Neural cell (in vitro differentiated cells): ENCODE measurements around the gene CHPF2. TPM values are rescaled to one million over a fixed set of nuclear protein-coding genes. Genes with fewer than 3 reads are reported as not detected.

Source experiments
- H2AFZ ChIP-seq: fragments of 200-600, 300-800 bp; sonication (generic), shearing (Covaris generic); 2 replicates; pipeline ENCODE4 v1.6.0; 2014; ENCODE audit warnings: low read depth, mild to moderate bottlenecking, antibody characterized with exemption, low read length, moderate library complexity
- H3F3A ChIP-seq: fragments of 200-600 bp; shearing (Covaris generic); 2 replicates; pipeline ENCODE4 v1.6.1; 2016; ENCODE audit warnings: mild to moderate bottlenecking, moderate library complexity, mixed read lengths, antibody characterized with exemption, low read length; ENCODE audit not compliant: insufficient read depth, poor library complexity, severe bottlenecking
- H3K27ac ChIP-seq: fragments of 200-600, 300-800 bp; sonication (generic), shearing (Covaris generic); 2 replicates; pipeline ENCODE4 v1.5.1; 2014; ENCODE audit warnings: mild to moderate bottlenecking, low read length, moderate library complexity
- H3K27me3 ChIP-seq: fragments of 300-800, 200-600 bp; sonication (generic), shearing (Covaris generic); 2 replicates; pipeline ENCODE4 v1.6.0; 2014; ENCODE audit warnings: mild to moderate bottlenecking, low read depth, low read length, moderate library complexity; ENCODE audit not compliant: insufficient read depth
- H3K36me3 ChIP-seq: fragments of 300-800, 200-600 bp; sonication (generic), shearing (Covaris generic); 2 replicates; pipeline ENCODE4 v1.5.1; 2014; ENCODE audit warnings: mild to moderate bottlenecking, antibody characterized with exemption, low read length, moderate library complexity; ENCODE audit not compliant: insufficient read depth
- H3K4me2 ChIP-seq: fragments of 300-800, 200-600 bp; sonication (generic), shearing (Covaris generic); 2 replicates; pipeline ENCODE4 v1.6.0; 2014; ENCODE audit warnings: mild to moderate bottlenecking, low read length
- H3K4me3 ChIP-seq: fragments of 300-800, 200-600 bp; sonication (generic), shearing (Covaris generic); 2 replicates; pipeline ENCODE4 v1.5.1; 2014; ENCODE audit warnings: mild to moderate bottlenecking, low read length, moderate library complexity
- H3K79me2 ChIP-seq: fragments of 200-600 bp; shearing (Covaris generic); replicated peaks from 2 replicates; pipeline ENCODE4 v1.6.0; 2014; ENCODE audit warnings: mild to moderate bottlenecking, low read length, moderate library complexity; ENCODE audit not compliant: insufficient read depth
- H3K9ac ChIP-seq: fragments of 300-800, 200-600 bp; sonication (generic), shearing (Covaris generic); 2 replicates; pipeline ENCODE4 v1.6.1; 2016; ENCODE audit warnings: mild to moderate bottlenecking, low read length, mixed read lengths
- H3K9me2 ChIP-seq: fragments of 200-600 bp; shearing (Covaris generic); 2 replicates; pipeline ENCODE4 v1.6.1; 2016; ENCODE audit warnings: mild to moderate bottlenecking, low read length, mixed read lengths; ENCODE audit not compliant: insufficient read depth
- H3K9me3 ChIP-seq: fragments of 200-600, 300-800 bp; sonication (generic), shearing (Covaris generic); 2 replicates; pipeline ENCODE4 v1.6.1; 2016; ENCODE audit warnings: mild to moderate bottlenecking, mixed run types, low read length, moderate library complexity, mixed read lengths
- H4K20me1 ChIP-seq: fragments of 200-600 bp; shearing (Covaris generic); 2 replicates; pipeline ENCODE4 v1.6.1; 2016; ENCODE audit warnings: mild to moderate bottlenecking, mixed run types; ENCODE audit not compliant: insufficient read depth
- CTCF ChIP-seq: fragments of 450-650 bp; IDR thresholded peaks from 2 replicates; pipeline ENCODE4 v1.5.1; 2014; ENCODE audit warnings: antibody characterized with exemption, mild to moderate bottlenecking, moderate library complexity; ENCODE audit not compliant: poor library complexity, severe bottlenecking
- EP300 ChIP-seq: fragments of 450-650 bp; conservative IDR thresholded peaks from 2 replicates; pipeline ENCODE4 v1.6.1; 2014; ENCODE audit warnings: antibody characterized with exemption, mild to moderate bottlenecking, moderate library complexity; ENCODE audit not compliant: poor library complexity, severe bottlenecking
- EZH2 ChIP-seq: fragments of 200-600, 300-800 bp; shearing (Covaris generic), sonication (generic); IDR thresholded peaks from 2 replicates; pipeline ENCODE4 v1.6.1; 2014; ENCODE audit warnings: antibody characterized with exemption, low read length, borderline replicate concordance, mild to moderate bottlenecking; ENCODE audit not compliant: insufficient read depth, poor library complexity, severe bottlenecking
- MXI1 ChIP-seq: fragments of 450-650 bp; conservative IDR thresholded peaks from 2 replicates; pipeline ENCODE4 v1.6.1; 2014; ENCODE audit warnings: antibody characterized with exemption, mild to moderate bottlenecking; ENCODE audit not compliant: poor library complexity, severe bottlenecking
- POLR2AphosphoS5 ChIP-seq: IDR thresholded peaks from 2 replicates; pipeline ENCODE4 v1.6.1; 2012
- RAD21 ChIP-seq: fragments of 450-650 bp; conservative IDR thresholded peaks from 2 replicates; pipeline ENCODE4 v1.6.1; 2014; ENCODE audit warnings: antibody characterized with exemption, mild to moderate bottlenecking, moderate library complexity
- REST ChIP-seq: IDR thresholded peaks from 2 replicates; pipeline ENCODE4 v1.6.1; 2012; ENCODE audit warnings: borderline replicate concordance
- TAF1 ChIP-seq: IDR thresholded peaks from 2 replicates; pipeline ENCODE4 v1.6.1; 2012; ENCODE audit warnings: low read depth
- polyA plus RNA-seq: library from polyadenylated mRNA; depleted of rRNA; stranded (reverse); fragments of >200 nt; gene quantifications from 2 replicates; pipeline ENCODE4 v1.2.3, GENCODE V29; 2014

CHPF2 gene
- polyA plus RNA-seq, 1 donor from 2014 or later: 22.5 TPM

GRCh38 chr7:151209588-151209987 lies 22.7 kb upstream of the CHPF2 start:
- no peak overlapping the region for H3K4me2 ChIP-seq
- H3K27me3 ChIP-seq: no peaks in the 10 kb centered on the region
- no peaks in the 10 kb centered on the region for H3F3A ChIP-seq
- no peak overlapping the region for H3K4me3 ChIP-seq
- H3K27ac ChIP-seq: no peak overlapping the region
- H3K9ac ChIP-seq: no peak overlapping the region
- H3K9me2 ChIP-seq: no peaks in the 10 kb centered on the region
- no peaks in the 10 kb centered on the region for H3K36me3 ChIP-seq
- no peaks in the 10 kb centered on the region for H3K79me2 ChIP-seq
- H3K9me3 ChIP-seq: no peaks in the 10 kb centered on the region
- no peaks in the 10 kb centered on the region for H4K20me1 ChIP-seq
- TF ChIP-seq RAD21 (no peak), EP300 (no peak)
- H2AFZ ChIP-seq: no peak overlapping the region

GRCh38 chr7:151210087-151210854 lies 22.0 kb upstream of the CHPF2 start, which contains the start of gene H2BK1:
Gene H2BK1, minus strand, starts transcription at chr7:151210488. Its CDS starts 170 bp downstream, at chr7:151210318.
- Histone ChIP-seq H3K4me2 (no peak within 1 kb of the TSS), H2AFZ (no peak within 1 kb of the TSS)

GRCh38 chr7:151211155-151211772 lies 21.0 kb upstream of the CHPF2 start:
- H3K4me2 ChIP-seq: no peak overlapping the region
- no peak overlapping the region for H2AFZ ChIP-seq
- TF ChIP-seq TAF1 (no peak), REST (no peak), MXI1 (no peak), POLR2AphosphoS5 (no peak), CTCF (no peak), EZH2 (no peak), RAD21 (no peak), EP300 (no peak)
- no peaks in the 10 kb centered on the region for H3K36me3 ChIP-seq
- no peaks in the 10 kb centered on the region for H3K27me3 ChIP-seq
- H3K9me2 ChIP-seq: no peaks in the 10 kb centered on the region
- H3K79me2 ChIP-seq: no peaks in the 10 kb centered on the region
- no peaks in the 10 kb centered on the region for H3K9me3 ChIP-seq
- H3F3A ChIP-seq: no peaks in the 10 kb centered on the region
- no peaks in the 10 kb centered on the region for H4K20me1 ChIP-seq
- H3K9ac ChIP-seq: no peak overlapping the region
- no peak overlapping the region for H3K27ac ChIP-seq
- no peak overlapping the region for H3K4me3 ChIP-seq

More at GRCh38 chr7:151210087-151210854, 22.0 kb upstream of the CHPF2 start, which contains the start of gene H2BK1:
- no peaks in the 10 kb centered on the region for H3K9me2 ChIP-seq
- H3K27me3 ChIP-seq: no peaks in the 10 kb centered on the region
- H3F3A ChIP-seq: no peaks in the 10 kb centered on the region
- no peak within 1 kb of the TSS for H3K4me3 ChIP-seq
- H4K20me1 ChIP-seq: no peaks in the 10 kb centered on the region
- no peaks in the 10 kb centered on the region for H3K9me3 ChIP-seq
- TF ChIP-seq POLR2AphosphoS5: no peak
- no peak for TF ChIP-seq EZH2
- H3K9ac ChIP-seq: no peak within 1 kb of the TSS
- no peaks in the 10 kb centered on the region for H3K36me3 ChIP-seq
- no peak within 1 kb of the TSS for H3K27ac ChIP-seq
- H3K79me2 ChIP-seq: no peaks in the 10 kb centered on the region
